Activated effector memory CD4-positive, alpha-beta T cell treated with Interleukin-2 at 50 U/mL for 16 hours (primary cell): ENCODE data around the gene GRIN2C.
A peak's percentile ranks its signal among the peaks of the same experiment; 100 is the strongest.

Experiments used
- DNase-seq: peaks from one replicate; pipeline ENCODE4 v3.0.0-alpha.2; 2020

The GRIN2C gene

DNA sequence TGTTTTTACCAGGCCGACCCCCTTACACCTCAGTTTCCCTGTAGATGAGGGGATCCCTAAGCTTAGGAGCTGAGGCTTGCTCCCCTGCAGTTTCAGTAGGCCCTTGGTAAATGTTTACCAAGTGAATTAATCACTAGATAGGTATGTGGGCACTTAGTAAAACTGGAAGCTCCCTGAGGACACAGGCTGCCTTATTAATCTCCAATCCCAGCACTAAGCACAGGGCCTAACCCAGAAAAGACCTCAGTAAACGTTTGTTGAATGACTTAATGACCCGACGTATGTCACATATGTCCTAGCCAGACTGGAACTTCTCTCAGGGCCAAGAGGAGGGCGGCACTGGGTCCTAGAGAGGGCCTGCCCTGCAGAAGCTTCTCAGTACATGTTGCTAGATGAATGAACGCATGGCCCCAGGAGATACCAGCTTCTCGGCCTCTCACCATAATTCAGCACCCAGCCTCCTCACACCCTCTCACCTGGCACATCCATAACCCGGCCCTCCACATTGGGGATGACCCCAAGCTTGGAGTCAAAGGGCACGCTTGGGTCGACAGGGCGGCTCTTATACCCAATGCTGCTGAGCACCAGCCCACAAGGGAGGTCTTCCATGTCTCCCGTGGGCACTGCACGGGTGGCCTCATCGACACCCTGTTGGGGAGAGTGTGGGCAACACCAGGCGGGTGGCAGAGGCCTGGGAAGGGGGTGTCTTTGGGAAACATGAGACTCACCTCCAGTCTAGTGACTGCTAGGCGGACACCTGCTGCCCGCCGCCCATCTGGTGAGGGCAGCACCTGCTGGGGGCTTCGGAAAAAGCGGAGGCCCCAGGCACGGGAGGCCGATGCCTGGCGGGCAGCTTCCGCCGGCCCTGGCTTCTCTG lies 4.0 kb upstream of the GRIN2C start:
- DNase-seq = no peak

DNA sequence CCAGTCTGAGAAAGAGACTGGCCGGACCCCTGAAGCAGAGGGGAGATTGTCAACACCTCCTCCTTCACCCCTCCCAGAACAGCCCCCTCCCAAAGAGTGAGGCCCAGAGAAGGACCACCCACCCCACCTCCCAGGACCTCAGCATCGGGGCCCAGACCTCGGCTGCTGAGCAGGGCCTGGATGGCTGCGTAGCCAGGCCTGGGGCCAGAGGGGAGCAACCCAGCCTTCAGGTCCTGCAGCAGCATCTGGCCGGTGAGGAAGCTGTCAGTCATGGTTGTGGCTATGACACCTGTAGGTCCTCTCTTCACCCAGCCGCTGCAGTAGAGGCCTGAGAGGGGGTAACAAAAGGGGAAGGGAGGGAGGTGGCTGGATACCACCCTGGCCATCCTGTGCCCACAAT lies 3.2 kb upstream of the GRIN2C start:
- DNase-seq = no peak

DNA sequence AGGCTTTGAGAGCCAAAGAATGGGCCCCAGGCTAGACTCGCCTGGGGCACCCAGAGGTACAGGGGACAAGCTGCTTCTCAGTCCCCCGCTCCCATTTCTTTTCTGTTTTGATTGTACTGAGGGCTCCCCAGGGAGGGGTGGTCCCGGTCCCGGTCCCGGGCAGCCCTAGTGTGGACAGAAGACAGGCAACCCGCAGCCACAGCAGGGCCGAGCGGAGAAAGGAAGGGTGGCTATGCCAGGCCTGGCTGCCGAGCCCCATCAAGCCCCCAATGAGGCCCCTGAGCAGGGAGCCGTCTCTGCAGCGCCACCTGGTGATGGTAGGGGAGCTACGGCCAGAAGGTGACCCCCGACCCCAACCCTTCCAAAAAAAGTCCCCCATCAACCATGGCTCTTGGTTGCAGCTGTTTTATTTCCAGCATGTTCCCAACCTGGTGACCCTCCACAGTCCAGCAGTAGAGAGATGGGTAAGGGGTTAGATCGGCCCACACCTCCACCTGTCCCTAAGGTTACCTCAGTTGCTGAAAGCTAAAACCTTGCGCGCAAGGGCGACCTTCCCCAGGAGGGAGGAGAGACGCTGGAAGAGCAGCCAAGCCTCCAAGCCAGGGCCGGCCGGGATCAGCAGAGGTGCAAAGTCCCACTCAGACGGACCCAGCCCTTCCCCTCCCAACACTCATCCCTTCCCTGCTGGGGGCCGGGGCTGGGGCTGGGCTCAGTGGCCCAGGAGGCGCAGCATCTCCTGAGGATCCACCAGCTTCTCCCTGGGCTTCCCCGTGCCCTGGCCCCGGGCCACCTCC lies 2.6 kb upstream of the GRIN2C start:
- peak; percentile 49 for DNase-seq

DNA sequence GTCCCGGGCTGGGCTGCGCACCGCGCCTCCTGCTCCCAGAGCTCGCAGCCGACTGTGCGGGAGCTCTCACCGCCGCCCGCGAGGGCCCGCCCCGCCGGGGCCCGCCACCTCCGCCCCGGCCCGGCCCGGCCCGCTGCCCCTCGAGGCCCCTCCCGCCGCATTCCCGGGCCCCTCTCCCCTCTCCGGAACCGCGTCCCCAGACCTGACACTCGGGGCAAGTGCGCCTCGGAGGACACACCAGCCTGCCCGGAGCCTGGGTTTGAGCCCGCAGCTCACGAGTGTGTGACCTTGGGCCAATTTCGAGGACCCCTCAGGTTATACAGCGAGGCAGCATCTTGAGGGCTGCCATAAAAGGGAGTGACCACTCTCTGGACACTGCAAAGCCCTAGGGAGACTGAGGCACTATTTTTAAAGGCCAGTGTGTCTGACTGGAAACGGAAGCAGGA lies 2.0 kb upstream of the GRIN2C start:
- DNase-seq = no peak

DNA sequence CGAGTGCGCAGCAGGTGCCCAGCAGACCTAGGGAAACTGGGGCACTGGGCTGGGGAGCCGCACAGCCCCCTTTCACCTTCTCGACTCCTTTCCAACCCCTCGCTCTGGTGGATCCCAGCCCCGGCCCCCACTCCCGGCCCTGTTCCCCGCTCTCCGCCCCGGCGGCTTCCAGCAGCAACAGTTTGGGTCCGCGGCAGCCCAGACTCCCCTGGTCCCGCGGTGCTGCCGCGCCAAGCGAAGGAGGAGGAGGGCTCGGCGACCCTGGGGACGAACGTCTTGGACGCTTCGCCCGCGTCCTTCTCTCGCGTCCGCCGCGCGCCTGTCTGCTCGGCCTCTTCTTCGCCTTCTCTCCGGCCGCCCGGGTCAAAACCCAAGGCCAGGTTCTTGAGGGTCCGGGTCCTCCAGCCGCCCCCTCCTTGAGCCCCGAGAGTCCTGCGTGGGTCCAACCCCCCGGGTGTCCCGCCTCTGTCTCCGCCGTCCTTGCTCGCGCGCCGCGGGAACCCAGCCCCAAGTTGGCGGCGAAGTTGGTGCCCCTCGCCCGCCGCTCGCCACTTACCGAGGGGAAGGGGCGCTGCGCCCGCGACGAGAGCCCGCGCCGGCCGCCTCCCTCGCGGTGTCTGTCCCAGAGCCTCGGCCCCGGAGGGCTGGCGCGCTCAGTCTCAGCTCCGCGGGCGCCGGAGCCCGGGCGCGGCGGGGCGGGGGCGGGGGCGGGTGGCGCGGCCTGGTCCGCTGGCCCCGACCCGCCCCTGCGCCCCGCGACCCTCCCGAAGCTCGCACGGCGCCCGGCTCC lies 1.4 kb upstream of the GRIN2C start:
- DNase-seq = no peak

DNA sequence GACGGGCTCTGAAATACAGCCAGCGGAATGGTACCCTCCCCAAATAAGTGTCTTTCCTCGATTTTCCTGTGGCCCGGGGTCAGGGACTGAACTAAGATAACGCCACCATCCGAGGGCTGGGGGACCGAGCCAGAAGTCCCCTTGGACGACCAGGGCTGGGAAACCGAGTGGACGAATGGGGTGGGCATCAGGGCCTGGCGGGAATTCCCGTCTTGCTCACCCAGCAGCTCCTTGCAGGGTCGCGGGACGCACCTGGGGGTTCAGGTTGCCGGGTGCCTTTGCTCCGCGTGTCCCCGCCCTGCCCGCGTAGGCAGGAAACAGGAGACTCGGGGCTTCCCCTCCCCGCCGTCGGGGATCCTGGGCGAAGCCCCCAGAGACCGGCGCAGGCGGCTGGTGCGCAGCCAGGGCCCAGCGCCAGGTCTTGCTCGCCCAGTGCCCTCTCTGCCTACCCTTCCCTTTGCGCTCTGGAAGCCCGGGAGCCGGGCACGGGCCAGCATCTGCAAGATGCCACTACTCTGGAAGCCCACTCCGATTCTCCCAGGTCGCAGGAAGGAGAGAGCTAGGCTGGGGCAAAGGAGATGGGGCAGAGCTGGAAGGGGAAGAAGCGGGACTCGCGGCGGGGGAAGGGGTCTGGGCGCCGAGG lies 665 bp upstream of the GRIN2C start:
- no peak for DNase-seq

DNA sequence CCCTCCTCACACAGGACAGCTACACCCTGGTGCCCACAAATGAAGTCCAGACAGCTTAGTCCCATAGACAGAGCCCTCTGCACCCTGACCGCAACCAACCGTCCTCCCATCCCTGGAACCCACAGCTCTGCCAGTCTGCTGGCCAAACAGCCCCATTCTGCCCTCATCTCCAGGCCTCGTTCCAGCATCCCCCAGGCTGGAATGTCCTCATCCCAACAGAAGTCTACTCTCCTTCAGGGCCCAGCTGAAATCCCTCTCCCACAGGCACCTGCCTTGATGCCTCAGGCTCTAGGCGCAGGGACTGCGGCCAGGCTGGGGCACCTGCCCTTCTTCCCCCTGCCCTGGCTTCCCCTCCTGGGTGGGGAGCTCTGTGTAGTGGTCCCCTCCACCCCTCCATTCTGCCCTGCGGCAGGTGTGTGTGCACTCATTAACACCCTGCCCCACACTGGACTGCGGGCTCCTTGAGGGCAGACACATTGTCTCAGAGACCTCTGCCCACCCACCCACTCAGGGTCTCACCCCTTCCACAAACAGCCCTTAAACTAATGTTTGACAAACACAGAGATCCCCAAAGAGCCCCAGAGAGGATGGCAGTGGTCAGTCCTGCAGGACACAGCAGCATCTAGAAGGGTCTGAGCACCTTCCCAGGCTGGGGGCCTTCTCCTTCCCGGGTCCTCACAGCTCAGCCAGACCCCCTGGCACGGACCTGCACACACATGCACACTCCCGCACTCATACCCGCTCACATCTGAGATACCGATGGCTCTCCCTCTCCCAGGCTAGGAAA lies 820 bp downstream of the GRIN2C start:
- DNase-seq = no peak

DNA sequence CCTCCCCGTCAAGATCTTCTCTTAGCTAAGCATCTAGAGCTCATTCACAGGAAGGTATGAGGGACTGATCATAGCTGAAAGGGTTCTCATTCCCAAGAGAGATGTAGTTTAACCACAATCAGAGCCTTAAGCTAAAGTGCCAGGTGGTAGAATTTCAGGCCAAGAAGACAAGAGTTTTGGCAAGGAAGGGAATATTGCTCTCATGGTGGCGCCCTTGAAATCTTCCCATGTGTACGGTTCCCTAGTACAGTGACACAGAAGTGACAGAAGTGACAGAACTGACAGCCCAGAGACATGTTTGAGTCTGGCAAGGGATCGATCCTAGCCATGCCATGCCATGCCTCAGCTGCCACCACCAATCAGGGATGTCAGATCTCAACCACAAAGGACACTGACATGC lies 2.5 kb downstream of the GRIN2C start:
- no peak for DNase-seq

DNA sequence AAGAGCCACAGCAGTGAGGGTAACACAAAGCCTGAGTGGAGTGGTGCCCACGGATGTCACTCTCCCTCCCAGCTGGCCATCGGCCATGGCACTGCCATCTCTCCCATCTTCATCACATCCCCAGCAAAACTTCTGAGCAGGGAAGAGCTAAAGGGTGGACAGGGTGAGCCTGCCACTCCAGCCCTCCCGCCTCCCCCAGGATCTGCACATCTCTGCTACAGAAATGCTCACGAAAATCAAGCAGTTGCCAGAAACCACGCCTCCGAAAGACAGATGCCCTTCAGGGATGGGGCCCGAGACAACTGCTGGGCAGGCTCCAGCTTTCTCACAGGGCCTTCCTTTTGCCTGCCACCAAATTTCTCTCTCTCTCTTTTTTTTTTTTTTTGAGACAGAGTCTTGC lies 3.6 kb downstream of the GRIN2C start:
- no peak for DNase-seq

DNA sequence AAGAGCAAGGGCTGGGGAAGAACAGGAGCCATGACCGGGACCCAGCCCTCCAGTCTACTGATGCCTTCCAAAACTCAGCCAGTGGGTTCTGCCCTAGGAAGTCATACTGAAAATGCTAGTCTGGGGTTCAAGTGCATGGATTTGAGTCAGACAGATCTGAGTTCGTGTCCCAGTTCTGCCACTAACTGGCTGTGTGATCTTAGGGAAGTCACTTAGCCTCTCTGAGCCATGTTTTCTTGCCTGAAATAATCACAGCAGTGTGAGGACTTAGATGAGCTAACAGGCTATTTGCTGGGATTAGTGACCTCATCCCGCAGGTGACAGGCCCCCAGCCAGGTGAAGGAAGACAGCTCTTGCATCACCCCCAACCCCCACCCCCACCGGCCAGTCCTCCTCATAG lies 4.4 kb downstream of the GRIN2C start:
- no peak for DNase-seq

DNA sequence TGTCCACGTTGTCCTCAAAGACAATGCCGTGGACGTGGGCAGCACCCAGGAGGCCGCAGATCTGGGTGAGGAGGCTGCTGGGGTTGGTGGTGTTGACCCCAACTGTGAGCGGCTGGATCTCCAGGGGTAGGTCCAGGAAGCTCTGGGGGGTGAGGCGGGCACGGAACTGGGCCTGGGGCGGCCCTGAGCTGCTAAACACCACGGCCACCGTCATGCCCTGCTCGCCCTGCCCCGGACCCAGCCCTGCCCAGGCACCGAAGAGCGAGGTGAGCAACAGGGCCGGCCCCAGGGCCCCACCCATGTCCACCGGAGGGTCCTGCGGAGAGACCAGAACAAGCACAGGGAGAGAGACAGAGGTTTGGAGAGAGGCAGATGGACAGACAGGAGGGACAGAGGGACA lies 4.9 kb downstream of the GRIN2C start:
- DNase-seq = no peak

DNA sequence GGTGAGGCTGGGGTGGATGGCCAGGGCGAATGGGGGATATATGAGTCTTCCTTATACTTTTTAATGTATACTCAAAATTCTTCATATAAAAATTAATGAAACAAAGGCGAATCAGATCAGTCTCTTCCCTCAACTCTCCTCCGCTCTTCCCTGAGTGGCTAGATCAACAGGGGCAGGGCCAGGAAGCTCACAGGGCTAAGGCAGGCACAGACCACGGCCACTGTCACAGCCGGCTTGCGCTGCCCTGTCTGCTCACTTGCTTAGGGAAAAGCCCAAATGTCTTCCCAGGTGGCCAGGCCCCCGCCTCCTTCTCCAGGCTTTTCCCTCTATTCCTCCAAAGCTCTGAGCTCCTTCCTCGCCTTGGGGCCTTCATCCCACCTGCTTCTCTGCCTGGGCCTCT lies 6.0 kb downstream of the GRIN2C start:
- no peak for DNase-seq

DNA sequence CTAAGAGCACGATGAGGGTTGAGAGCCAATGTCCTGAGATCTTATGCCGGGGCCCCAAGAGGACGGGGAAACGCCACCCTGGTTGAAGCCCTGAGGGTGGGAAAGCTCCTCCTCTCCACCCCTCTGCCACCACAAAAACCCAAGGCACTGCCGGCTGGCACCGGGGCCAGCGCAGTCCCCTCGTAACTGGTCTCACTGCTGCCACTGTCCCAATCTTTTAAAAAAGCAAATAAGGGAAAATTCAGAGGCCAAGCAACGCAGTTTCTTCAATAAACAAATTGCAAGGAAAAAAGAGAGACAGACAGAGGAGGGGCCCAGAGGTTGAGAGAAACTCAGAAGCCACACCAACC lies 6.7 kb downstream of the GRIN2C start:
- DNase-seq = no peak

DNA sequence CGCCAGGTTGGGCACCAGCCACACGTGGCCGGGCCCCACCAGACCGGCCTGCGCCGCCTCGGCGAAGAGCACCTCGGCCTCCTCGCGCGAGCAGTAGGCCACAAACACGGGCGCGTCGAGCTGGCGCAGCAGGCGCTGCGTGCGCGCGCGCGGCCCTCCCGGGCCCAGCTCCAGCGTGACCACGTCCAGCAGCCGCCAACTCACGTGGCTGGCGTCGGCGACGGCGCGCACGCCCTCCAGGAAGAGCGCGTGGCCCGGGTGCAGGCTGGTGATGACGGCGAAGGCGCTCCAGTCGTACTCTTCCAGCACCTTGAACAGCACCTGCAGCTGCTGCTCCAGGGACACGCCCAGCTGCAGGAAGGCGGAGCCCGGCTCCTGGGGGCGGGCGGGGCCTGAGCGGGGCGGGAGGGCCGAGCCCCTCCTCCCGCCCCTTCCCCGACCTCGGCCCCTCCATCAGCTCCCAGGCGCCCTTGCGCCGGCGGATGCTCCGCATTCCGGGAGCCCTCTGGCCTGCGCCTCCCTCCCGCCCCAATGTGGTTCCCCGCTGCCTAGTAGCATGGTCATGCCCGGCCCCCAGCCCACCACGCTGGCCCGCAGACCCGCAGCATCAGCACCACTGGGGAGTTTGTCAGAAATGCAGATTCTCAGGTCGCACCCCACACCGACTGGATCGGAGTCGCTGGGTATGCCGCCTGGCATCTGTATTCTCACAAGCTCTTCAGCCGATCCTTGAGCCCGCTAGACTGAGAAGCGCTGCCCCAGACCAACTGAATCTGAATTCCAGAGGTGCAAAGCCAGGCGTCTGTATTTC lies 7.2 kb downstream of the GRIN2C start:
- DNase-seq = peak; percentile 58

DNA sequence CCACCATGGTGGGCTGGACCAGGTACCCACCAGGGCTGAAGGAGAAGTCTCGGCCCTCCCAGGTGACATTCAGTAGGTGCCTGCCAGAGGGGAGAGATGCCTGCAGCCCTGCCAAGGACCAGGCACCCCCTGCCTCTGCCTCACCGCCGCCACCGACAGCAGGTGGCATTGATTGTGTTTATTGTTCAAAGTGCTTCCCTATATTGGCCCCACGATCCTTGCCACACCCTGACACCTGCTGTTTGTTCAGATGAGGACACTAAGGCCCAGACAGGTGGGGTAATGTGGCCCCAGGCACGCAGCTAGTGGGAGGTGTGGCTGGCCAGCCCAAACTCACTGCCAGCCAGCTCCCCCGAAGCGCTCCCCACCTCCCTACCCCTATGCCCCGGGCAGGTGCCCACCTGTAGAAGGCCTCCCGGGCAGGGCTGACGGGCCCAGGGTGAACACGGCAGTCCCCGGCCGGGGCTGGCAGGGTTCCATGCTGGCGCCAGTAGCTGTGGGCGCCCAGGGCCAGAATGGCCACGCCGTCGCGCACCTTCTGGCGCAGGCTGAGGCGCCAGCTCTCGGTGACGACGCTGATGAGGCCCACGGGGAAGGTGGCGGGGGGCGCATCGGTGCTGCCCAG lies 8.0 kb downstream of the GRIN2C start:
- no peak for DNase-seq

DNA sequence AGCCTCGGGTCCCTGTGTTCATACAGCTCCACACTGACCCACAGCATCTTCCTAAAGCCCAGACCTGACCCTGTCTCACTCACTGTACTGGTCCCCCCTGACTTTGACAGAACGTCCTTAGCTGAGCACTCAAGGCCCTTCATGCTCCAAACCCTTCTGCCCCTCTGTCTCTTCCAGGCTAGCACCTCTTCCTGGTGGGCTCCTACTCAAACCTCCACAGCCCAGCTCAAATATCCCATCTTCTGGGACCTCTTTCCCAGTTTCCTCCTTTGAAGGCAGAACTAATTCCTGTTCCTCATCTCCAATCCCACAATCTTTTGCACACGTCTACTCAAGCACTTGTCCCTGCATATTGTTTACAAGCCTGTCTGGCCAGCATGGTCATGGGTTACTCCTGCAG lies 8.8 kb downstream of the GRIN2C start:
- no peak for DNase-seq

DNA sequence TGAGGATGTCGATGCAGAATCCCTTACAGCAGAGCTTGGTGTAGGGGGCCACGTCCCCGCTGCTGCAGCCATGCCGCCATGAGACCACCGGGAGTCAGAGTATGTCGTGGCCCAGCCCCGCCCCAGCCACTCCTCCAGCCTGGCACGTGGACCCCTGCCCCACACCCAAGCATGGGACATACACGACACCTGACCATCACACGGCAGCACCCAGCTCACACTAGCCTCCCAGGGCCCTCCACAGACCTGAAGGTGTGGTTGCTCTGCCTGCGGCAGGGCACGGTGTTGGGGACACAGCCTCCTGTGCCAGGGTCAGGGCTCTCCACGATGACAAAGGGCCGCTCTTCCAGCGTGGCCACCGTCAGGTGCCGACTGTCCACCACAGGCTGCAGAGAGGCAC lies 9.4 kb downstream of the GRIN2C start:
- DNase-seq = no peak

DNA sequence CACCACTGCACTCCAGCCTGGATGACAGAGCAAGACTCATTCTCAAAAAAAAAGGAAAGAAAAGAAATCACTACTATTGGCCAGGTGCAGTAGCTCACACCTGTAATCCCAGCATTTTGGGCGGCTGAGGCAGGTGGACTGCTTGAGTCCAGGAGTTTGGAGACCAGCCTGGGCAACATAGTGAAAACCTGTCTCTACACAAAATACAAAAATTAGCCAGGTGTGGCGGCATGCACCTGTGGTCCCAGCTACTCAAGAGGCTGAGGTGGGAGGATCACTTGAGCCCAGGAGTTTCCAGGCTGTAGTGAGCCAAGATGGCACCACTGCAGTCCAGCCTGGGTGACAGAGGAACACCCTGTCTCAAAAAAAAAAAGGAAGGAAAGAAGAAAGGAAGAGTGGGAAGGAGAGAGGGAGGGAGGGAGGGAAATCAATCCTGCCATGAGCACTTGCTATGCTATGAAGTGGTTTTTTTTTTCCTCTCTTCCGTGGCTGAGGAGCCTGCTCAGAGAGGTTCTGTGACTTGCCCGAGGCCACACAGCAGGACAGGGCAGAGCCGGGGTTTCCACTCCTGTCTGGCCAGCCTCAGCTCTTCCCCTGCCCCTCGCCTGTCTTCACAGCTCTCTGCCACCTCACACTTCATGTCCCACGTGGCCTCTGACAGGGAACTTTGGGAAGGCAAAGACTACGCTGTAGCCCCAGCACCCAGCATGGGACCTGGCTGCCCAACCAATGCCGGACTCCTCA lies 10.9 kb downstream of the GRIN2C start:
- DNase-seq = no peak

DNA sequence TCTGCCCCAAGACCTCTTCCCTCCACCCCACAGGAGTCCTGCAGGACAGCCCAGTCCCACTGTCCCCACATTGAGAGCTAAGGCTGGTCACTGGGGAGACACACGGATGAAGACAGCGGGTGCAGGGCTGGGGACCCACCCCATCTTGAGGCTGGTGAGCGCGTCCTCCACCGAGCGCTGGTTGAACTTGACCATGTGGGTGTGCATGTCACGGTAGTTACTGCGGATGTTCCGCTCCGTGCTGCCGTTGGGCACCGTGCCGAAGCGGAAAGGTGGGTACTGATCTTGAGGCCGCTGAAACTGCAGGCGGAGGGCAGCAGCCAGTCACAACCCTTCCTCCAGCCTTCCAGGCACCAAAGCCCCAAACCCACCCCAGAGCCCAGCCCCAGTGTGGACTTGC lies 13.1 kb downstream of the GRIN2C start:
- no peak for DNase-seq

DNA sequence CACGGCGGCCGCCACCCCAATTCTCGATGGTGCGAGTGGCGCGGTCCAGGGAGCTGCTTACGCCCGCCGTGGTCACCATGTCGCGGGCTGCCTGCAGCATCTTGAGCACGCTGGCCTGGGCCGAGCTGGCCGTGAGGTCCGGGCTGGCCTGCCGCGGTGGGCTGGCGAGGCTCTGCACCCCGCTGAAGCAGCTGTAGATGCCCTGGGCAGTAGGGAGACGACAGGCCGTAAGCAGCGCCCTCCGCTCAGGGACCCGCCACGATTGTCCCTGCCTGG lies 16.4 kb downstream of the GRIN2C start:
- DNase-seq = no peak
